Muscle of leg (tissue), 11 donors: Measurements from ENCODE around the gene SYP. TPM values are rescaled to one million over a fixed set of nuclear protein-coding genes. Genes with fewer than 3 reads are reported as not detected.

ENCODE experiments used
- DNase-seq: peaks from one replicate; pipeline ENCODE4 v3.0.0; 2013
- H3K27ac ChIP-seq: one replicate; pipeline ENCODE4 v1.5.1; 2013; ENCODE audit warnings: mild to moderate bottlenecking, low read length, control low read depth
- H3K27me3 ChIP-seq: one replicate; pipeline ENCODE4 v1.6.1; 2013; ENCODE audit warnings: low read length; ENCODE audit not compliant: control insufficient read depth, insufficient read depth
- H3K36me3 ChIP-seq: one replicate; pipeline ENCODE4 v1.6.1; 2013; ENCODE audit warnings: low read length; ENCODE audit not compliant: control insufficient read depth, insufficient read depth
- H3K4me1 ChIP-seq: one replicate; pipeline ENCODE4 v1.6.1; 2013; ENCODE audit warnings: low read length; ENCODE audit not compliant: control insufficient read depth, insufficient read depth
- H3K4me3 ChIP-seq: one replicate; pipeline ENCODE4 v1.5.1; 2013; ENCODE audit warnings: low read length, control low read depth
- H3K9me3 ChIP-seq: replicated peaks from 2 replicates; pipeline ENCODE4 v1.6.1; 2013; ENCODE audit warnings: low read depth, low read length; ENCODE audit not compliant: control insufficient read depth
- WGBS: methylation state at CpG from one replicate; pipeline ENCODE4 v1.1.5; 2013; ENCODE audit warnings: missing lambda C conversion rate; ENCODE audit not compliant: insufficient coverage; 5-methylcytosine and 5-hydroxymethylcytosine counted together
- polyA plus RNA-seq, 8 donors: library from polyadenylated mRNA; unstranded; fragments of 120-200 nt; gene quantifications; one replicate each; pipeline versions ENCODE4 v1.2.1 to v1.2.3, GENCODE V29; 2013; ENCODE audit warnings: inconsistent platforms in 1 of 8, low replicate concordance in 1 of 8; ENCODE audit not compliant: insufficient read length in 8 of 8, insufficient read depth in 1 of 8
- total RNA-seq: library from RNA; stranded (reverse); fragments of 120-200 nt; gene quantifications from one replicate; pipeline ENCODE4 v1.2.4, GENCODE V29; 2013

Gene SYP
- total and polyA plus RNA-seq, 9 donors = 1.1 to 2.0 (median 1.3) TPM

GRCh38 chrX:49225858-49226257 lies 25.9 kb upstream of the SYP start:
- Histone ChIP-seq H3K4me3 (no peak overlapping the region), H3K36me3 (no peaks in the 10 kb centered on the region), H3K27me3 (peaks cover 13% of the 10 kb centered on the region), H3K9me3 (no peaks in the 10 kb centered on the region), H3K4me1 (peaks cover 5% of the 10 kb centered on the region), H3K27ac (no peak overlapping the region)
- no peak for DNase-seq
- WGBS = 77% methylated on average over 14 of the region's 14 CpGs

GRCh38 chrX:49221868-49222267 lies 21.9 kb upstream of the SYP start:
- no peaks in the 10 kb centered on the region for H3K4me1 ChIP-seq
- H3K27me3 ChIP-seq = peaks cover 7% of the 10 kb centered on the region
- no peaks in the 10 kb centered on the region for H3K9me3 ChIP-seq
- H3K27ac ChIP-seq = no peak overlapping the region
- H3K4me3 ChIP-seq = no peak overlapping the region
- DNase-seq = no peak
- WGBS = 100% methylated on average over 1 of the region's 2 CpGs
- H3K36me3 ChIP-seq = no peaks in the 10 kb centered on the region

- no peak overlapping the region for H3K27ac ChIP-seq
Measured at GRCh38 chrX:49220100-49220499, 20.1 kb upstream of the SYP start.

GRCh38 chrX:49214996-49215526 lies 15.1 kb upstream of the SYP start:
- no peak for DNase-seq
- 72% methylated on average over 13 of the region's 14 CpGs for WGBS
- H3K27me3 ChIP-seq = peaks cover 9% of the 10 kb centered on the region
- no peaks in the 10 kb centered on the region for H3K4me1 ChIP-seq
- no peak overlapping the region for H3K4me3 ChIP-seq
- no peak overlapping the region for H3K27ac ChIP-seq
- no peaks in the 10 kb centered on the region for H3K9me3 ChIP-seq
- H3K36me3 ChIP-seq = no peaks in the 10 kb centered on the region

More at GRCh38 chrX:49220100-49220499, 20.1 kb upstream of the SYP start:
- Histone ChIP-seq H3K4me1 (no peaks in the 10 kb centered on the region), H3K9me3 (no peaks in the 10 kb centered on the region), H3K36me3 (no peaks in the 10 kb centered on the region), H3K27me3 (peaks cover 5% of the 10 kb centered on the region), H3K4me3 (no peak overlapping the region)
- no peak for DNase-seq

GRCh38 chrX:49214416-49214815 lies 14.4 kb upstream of the SYP start:
- Histone ChIP-seq H3K4me1 (no peaks in the 10 kb centered on the region), H3K36me3 (no peaks in the 10 kb centered on the region), H3K4me3 (no peak overlapping the region), H3K27me3 (peaks cover 15% of the 10 kb centered on the region), H3K9me3 (no peaks in the 10 kb centered on the region), H3K27ac (no peak overlapping the region)
- DNase-seq = no peak
- 67% methylated on average over 1 of the region's 2 CpGs for WGBS

GRCh38 chrX:49212861-49213260 lies 12.9 kb upstream of the SYP start:
- Histone ChIP-seq H3K27me3 (peaks cover 21% of the 10 kb centered on the region), H3K4me3 (no peak overlapping the region), H3K4me1 (no peaks in the 10 kb centered on the region), H3K27ac (no peak overlapping the region), H3K36me3 (no peaks in the 10 kb centered on the region), H3K9me3 (no peaks in the 10 kb centered on the region)
- 53% methylated on average over 1 of the region's 1 CpG for WGBS
- no peak for DNase-seq

GRCh38 chrX:49212209-49212608 lies 12.2 kb upstream of the SYP start:
- DNase-seq = no peak
- H3K9me3 ChIP-seq = no peaks in the 10 kb centered on the region
- WGBS = 71% methylated on average over 2 of the region's 2 CpGs
- H3K4me1 ChIP-seq = no peaks in the 10 kb centered on the region
- H3K36me3 ChIP-seq = no peaks in the 10 kb centered on the region
- no peak overlapping the region for H3K4me3 ChIP-seq
- no peak overlapping the region for H3K27ac ChIP-seq
- H3K27me3 ChIP-seq = peaks cover 21% of the 10 kb centered on the region

GRCh38 chrX:49211074-49211473 lies 11.1 kb upstream of the SYP start:
- Histone ChIP-seq H3K4me3 (no peak overlapping the region), H3K9me3 (no peaks in the 10 kb centered on the region), H3K4me1 (no peaks in the 10 kb centered on the region), H3K27me3 (peaks cover 21% of the 10 kb centered on the region), H3K27ac (no peak overlapping the region), H3K36me3 (no peaks in the 10 kb centered on the region)
- WGBS = 80% methylated on average over 3 of the region's 9 CpGs
- no peak for DNase-seq

GRCh38 chrX:49210406-49210805 lies 10.4 kb upstream of the SYP start:
- no peak overlapping the region for H3K4me3 ChIP-seq
- 73% methylated on average over 2 of the region's 8 CpGs for WGBS
- no peak for DNase-seq
- no peaks in the 10 kb centered on the region for H3K4me1 ChIP-seq
- no peaks in the 10 kb centered on the region for H3K36me3 ChIP-seq
- H3K27me3 ChIP-seq = peaks cover 21% of the 10 kb centered on the region
- H3K9me3 ChIP-seq = no peaks in the 10 kb centered on the region
- H3K27ac ChIP-seq = no peak overlapping the region

GRCh38 chrX:49209434-49210251 lies 9.7 kb upstream of the SYP start:
- no peak overlapping the region for H3K4me3 ChIP-seq
- no peak overlapping the region for H3K27ac ChIP-seq
- H3K9me3 ChIP-seq = no peaks in the 10 kb centered on the region
- H3K27me3 ChIP-seq = peaks cover 21% of the 10 kb centered on the region
- H3K4me1 ChIP-seq = no peaks in the 10 kb centered on the region
- H3K36me3 ChIP-seq = no peaks in the 10 kb centered on the region
- DNase-seq = no peak
- WGBS = 51% methylated on average over 12 of the region's 28 CpGs
